Retinal pigment epithelial cell (primary cell): ENCODE measurements around the gene SMYD2.

ENCODE experiments used
- DNase-seq: peaks from one replicate; pipeline ENCODE4 v3.0.0-alpha.2; 2010; ENCODE audit warnings: low read depth
- H3K4me3 ChIP-seq: 2 replicates; pipeline ENCODE4 v1.5.1; 2011; ENCODE audit warnings: mild to moderate bottlenecking, low read length, control low read depth, moderate library complexity
- CTCF ChIP-seq: conservative IDR thresholded peaks from 2 replicates; pipeline ENCODE4 v1.5.1; 2011; ENCODE audit warnings: low read depth, low read length, control low read depth, inconsistent platforms

The SMYD2 gene

GRCh38 chr1:214330222-214330621, 49.3 kb downstream of the SMYD2 start:
- no peak overlapping the region for H3K4me3 ChIP-seq
- TF ChIP-seq CTCF = no peak
- DNase-seq = no peak

DNA sequence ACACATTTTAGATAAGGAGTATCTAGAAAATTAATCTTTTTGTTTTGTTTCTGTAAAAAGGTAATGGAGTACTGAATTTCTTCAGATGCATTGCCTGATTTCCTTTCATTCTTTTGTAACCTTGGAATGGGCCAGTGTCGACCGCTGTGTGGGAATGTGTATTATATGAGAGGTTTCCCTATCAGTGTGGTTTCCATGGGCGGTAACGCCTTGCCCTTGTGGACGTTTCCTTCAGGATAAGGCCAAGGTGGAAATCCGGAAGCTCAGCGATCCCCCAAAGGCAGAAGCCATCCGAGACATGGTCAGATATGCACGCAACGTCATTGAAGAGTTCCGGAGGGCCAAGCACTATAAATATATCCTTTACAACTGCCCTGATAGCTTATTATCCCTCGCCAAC, 49.8 kb downstream of the SMYD2 start:
- no peak overlapping the region for H3K4me3 ChIP-seq
- TF ChIP-seq CTCF = no peak
- no peak for DNase-seq

GRCh38 chr1:214331180-214331579, 50.2 kb downstream of the SMYD2 start:
- DNase-seq = no peak
- no peak for TF ChIP-seq CTCF
- no peak overlapping the region for H3K4me3 ChIP-seq

DNA sequence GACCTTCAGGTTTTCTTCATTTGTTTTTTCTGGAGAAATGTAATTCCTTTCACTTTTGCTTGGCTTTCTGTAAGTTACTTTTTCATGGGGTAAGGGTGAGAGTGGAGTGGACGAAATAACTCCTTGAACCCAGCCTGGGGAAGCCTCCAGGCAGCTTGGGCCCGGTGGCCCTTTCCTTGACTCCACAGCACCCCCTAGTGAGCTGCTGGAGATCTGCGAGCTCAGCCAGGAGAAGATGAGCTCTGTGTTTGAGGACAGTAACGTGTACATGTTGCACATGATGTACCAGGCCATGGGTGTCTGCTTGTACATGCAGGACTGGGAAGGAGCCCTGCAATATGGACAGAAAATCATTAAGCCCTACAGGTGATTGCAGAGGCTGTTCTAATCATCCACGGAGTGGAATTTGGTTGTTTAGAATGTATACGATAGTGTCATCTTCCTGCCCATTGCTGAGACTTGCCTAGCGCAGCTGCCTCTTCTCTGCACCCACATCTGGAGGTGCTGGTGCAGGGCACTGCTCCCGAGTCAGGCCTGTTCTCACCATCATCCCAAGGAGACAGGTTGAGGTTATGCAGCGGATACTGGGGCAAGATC, 51.0 kb downstream of the SMYD2 start:
- H3K4me3 ChIP-seq = no peak overlapping the region
- peak; percentile 93 for TF ChIP-seq CTCF
- no peak for DNase-seq

- peak; percentile 97 for TF ChIP-seq CTCF
- no peak overlapping the region for H3K4me3 ChIP-seq
- DNase-seq = no peak
Measured at GRCh38 chr1:214332946-214333798, 52.2 kb downstream of the SMYD2 start.

- no peak for DNase-seq
- TF ChIP-seq CTCF = no peak
- H3K4me3 ChIP-seq = no peak overlapping the region
Measured at GRCh38 chr1:214335567-214335966, 54.6 kb downstream of the SMYD2 start.

GRCh38 chr1:214337015-214337414, 56.1 kb downstream of the SMYD2 start:
- no peak for TF ChIP-seq CTCF
- H3K4me3 ChIP-seq = no peak overlapping the region
- no peak for DNase-seq
